Measurements from ENCODE around the gene CACHD1. TPM values are rescaled to one million over a fixed set of nuclear protein-coding genes. Genes with fewer than 3 reads are reported as not detected.

CACHD1 gene
- total and polyA plus RNA-seq, 2 donors from 2014 or later: 3.9 to 8.2 TPM

GRCh38 chr1:64545118-64545843, 75.4 kb downstream of the CACHD1 start:
- no peak for FAIRE-seq

GRCh38 chr1:64546013-64546412, 76.1 kb downstream of the CACHD1 start:
- Histone ChIP-seq H3K27me3 (ENCODE audit: control insufficient read depth, insufficient read depth, low read length) (no peaks in the 10 kb centered on the region), H3K9ac (ENCODE audit: low read length in 3 of 3) (no peak overlapping the region), H3K4me1 (ENCODE audit: control insufficient read depth in 2 of 3, insufficient read depth in 2 of 3, low read depth in 1 of 3, low read length in 3 of 3) (peaks cover 0 to 12% (median 5%) of the 10 kb centered on the region in 3 donors), H3K4me3 (ENCODE audit: low read length in 3 of 3) (no peak overlapping the region), H3K27ac (ENCODE audit: low read depth in 2 of 2, low read length in 2 of 2) (no peak overlapping the region), H3K9me3 (ENCODE audit: control insufficient read depth in 2 of 3, insufficient read depth in 1 of 3, low read length in 3 of 3) (no peaks in the 10 kb centered on the region), H3K36me3 (ENCODE audit: control insufficient read depth in 2 of 3, insufficient read depth in 3 of 3, low read length in 3 of 3) (no peaks in the 10 kb centered on the region)
- intact Hi-C loops (cut with DNase I): no loop called here
- FAIRE-seq: no peak
- DNase-seq: peak in 1 of 5 donors; percentile 53
- TF ChIP-seq CTCF (IDR thresholded peaks at IDR 0.05; ENCODE audit: borderline replicate concordance, extremely low read depth, insufficient read depth): no peak

More at GRCh38 chr1:64545118-64545843, 75.4 kb downstream of the CACHD1 start:
- peaks cover 0 to 17% (median 5%) of the 10 kb centered on the region in 3 donors for H3K4me1 ChIP-seq (ENCODE audit: control insufficient read depth in 2 of 3, insufficient read depth in 2 of 3, low read depth in 1 of 3, low read length in 3 of 3)
- no peak for DNase-seq
- H3K9me3 ChIP-seq (ENCODE audit: control insufficient read depth in 2 of 3, insufficient read depth in 1 of 3, low read length in 3 of 3): no peaks in the 10 kb centered on the region
- H3K4me3 ChIP-seq (ENCODE audit: low read length in 3 of 3): no peak overlapping the region
- H3K27me3 ChIP-seq (ENCODE audit: control insufficient read depth, insufficient read depth, low read length): no peaks in the 10 kb centered on the region
- TF ChIP-seq CTCF (IDR thresholded peaks at IDR 0.05; ENCODE audit: borderline replicate concordance, extremely low read depth, insufficient read depth): no peak
- H3K9ac ChIP-seq (ENCODE audit: low read length in 3 of 3): no peak overlapping the region
- H3K27ac ChIP-seq (ENCODE audit: low read depth in 2 of 2, low read length in 2 of 2): no peak overlapping the region
- H3K36me3 ChIP-seq (ENCODE audit: control insufficient read depth in 2 of 3, insufficient read depth in 3 of 3, low read length in 3 of 3): no peaks in the 10 kb centered on the region
- intact Hi-C loops (cut with DNase I): no loop called here

GRCh38 chr1:64549464-64550239, 79.7 kb downstream of the CACHD1 start:
- Histone ChIP-seq H3K9ac (ENCODE audit: low read length in 3 of 3) (no peak overlapping the region), H3K27ac (ENCODE audit: low read depth in 2 of 2, low read length in 2 of 2) (no peak overlapping the region), H3K4me1 (ENCODE audit: control insufficient read depth in 2 of 3, insufficient read depth in 2 of 3, low read depth in 1 of 3, low read length in 3 of 3) (peaks cover 0 to 5% (median 3%) of the 10 kb centered on the region in 3 donors), H3K4me3 (ENCODE audit: low read length in 3 of 3) (no peak overlapping the region), H3K36me3 (ENCODE audit: control insufficient read depth in 2 of 3, insufficient read depth in 3 of 3, low read length in 3 of 3) (no peaks in the 10 kb centered on the region), H3K27me3 (ENCODE audit: control insufficient read depth, insufficient read depth, low read length) (no peaks in the 10 kb centered on the region), H3K9me3 (ENCODE audit: control insufficient read depth in 2 of 3, insufficient read depth in 1 of 3, low read length in 3 of 3) (no peaks in the 10 kb centered on the region)
- intact Hi-C loops (cut with DNase I): no loop called here
- no peak for TF ChIP-seq CTCF (IDR thresholded peaks at IDR 0.05; ENCODE audit: borderline replicate concordance, extremely low read depth, insufficient read depth)
- FAIRE-seq (no peak), DNase-seq (no peak)
